ENCODE measurements around the gene UBE2D2. TPM values are rescaled to one million over a fixed set of nuclear protein-coding genes. Genes with fewer than 3 reads are reported as not detected.

Gene UBE2D2
- total RNA-seq, 2 experiments from 2014 or later = 221 to 243 TPM

DNA sequence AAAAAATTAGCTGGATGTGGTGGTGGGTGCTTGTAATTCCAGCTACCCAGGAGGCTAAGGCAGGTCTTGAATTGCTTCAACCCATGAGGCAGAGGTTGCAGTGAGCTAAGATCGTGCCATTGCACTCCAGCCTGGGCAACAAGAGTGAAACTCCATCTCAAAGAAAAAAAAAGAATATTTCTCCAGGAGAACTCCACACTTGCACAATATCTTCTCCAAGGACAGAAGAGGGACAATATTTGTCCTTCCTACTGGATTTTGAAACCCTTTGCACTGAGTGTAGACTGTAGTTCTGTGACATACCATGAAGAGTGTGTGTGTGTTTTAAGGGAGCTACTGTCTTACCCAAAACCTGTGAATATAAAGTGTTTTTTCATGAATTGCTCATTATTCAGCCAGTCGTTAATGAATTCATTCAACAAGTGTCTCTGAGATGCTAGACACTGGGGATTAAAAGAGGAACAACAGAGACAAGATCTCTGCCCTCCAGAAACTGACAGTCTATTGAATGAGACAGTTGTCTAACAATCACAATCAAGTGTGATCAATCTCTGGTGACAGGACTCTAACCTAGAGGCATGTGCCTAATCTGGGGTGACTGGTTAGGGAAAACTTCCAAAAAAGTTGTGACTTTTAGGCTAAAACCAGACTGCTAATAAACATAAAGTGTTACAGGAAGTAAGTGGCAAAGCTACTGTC is 9.8 kb upstream of the UBE2D2 start:
- Mint-ChIP-seq H3K27me3 (ENCODE audit: low read depth) (no peaks in the 10 kb centered on the region), H3K9me3 (peaks cover 5% of the 10 kb centered on the region), H3K27ac (no peak overlapping the region), H3K4me3 (no peak overlapping the region), H3K36me3 (ENCODE audit: low read depth) (no peaks in the 10 kb centered on the region), H3K4me1 (ENCODE audit: low read depth) (peaks cover 2% of the 10 kb centered on the region)
- CTCF ChIA-PET = interaction anchor here (0.7 to 1.4 kb wide), 3 partner anchors 8 to 248 kb away, joined by 3 read pairs; no protein-coding TSS in a partner anchor
- no peak for DNase-seq
- intact Hi-C loops (cut with micrococcal nuclease) = no loop called here

DNA sequence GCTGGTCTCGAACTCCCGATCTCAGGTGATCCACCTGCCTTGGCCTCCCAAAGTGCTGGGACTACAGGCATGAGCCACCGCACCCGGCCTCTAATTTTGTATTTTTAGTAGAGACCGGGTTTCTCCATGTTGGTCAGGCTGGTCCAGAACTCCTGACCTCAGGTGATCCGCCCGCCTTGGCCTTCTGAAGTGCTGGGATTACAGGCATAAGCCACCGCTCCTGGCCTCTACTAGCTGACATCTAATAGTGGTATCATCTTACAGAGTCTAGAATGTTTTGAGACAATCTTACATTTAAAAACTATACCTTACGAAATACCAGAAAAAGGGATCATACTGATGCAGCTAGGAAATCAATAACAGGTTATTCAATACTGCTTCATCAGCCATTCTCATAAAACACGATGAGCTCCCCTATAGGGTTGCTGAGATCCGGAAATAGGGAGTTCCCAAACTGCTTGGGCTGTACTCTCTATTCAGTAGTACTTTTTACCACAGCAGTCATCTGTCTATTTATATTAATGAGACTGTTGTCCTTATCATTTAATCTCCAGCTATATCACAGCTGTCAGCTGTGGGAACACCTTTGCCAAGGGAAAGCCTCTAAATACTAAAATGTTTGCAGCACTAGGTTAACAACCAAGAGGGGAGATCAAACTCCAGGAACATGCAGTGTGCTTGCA is 8.1 kb upstream of the UBE2D2 start:
- Mint-ChIP-seq H3K4me3 (no peak overlapping the region), H3K9me3 (peaks cover 5% of the 10 kb centered on the region), H3K27ac (no peak overlapping the region), H3K4me1 (ENCODE audit: low read depth) (peaks cover 2% of the 10 kb centered on the region), H3K27me3 (ENCODE audit: low read depth) (no peaks in the 10 kb centered on the region), H3K36me3 (ENCODE audit: low read depth) (no peaks in the 10 kb centered on the region)
- no peak for DNase-seq
- CTCF ChIA-PET = interaction anchor here (0.9 to 1.4 kb wide), 2 partner anchors 10 to 22 kb away, joined by 3 read pairs; no protein-coding TSS in a partner anchor
- intact Hi-C loops (cut with micrococcal nuclease) = no loop called here

DNA sequence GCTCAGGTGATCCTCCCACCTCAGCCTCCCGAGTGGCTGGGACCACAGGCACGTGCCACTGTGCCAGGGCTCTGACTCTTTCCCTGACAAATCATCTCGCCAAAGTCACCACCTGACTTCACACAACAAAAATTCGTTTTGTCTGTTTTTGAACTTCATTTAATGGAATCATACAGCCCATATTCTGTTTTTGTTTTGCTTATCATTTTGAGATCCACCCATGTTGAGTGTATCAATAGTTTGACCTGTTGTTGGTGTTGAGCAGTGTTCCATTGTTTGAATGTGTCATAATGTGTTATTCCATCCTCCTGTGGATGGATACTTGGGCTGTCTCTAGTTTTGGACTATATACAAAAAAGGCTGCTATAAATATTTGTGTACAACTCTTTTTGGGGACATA is 6.9 kb upstream of the UBE2D2 start:
- CTCF ChIA-PET = no interaction called here
- H3K9me3 Mint-ChIP-seq = peaks cover 5% of the 10 kb centered on the region
- no peaks in the 10 kb centered on the region for H3K36me3 Mint-ChIP-seq (ENCODE audit: low read depth)
- no peak for DNase-seq
- no peak overlapping the region for H3K27ac Mint-ChIP-seq
- intact Hi-C loops (cut with micrococcal nuclease) = no loop called here
- H3K27me3 Mint-ChIP-seq (ENCODE audit: low read depth) = no peaks in the 10 kb centered on the region
- peaks cover 2% of the 10 kb centered on the region for H3K4me1 Mint-ChIP-seq (ENCODE audit: low read depth)
- H3K4me3 Mint-ChIP-seq = no peak overlapping the region

GRCh38 chr5:139557811-139558210 is 3.3 kb upstream of the UBE2D2 start:
- intact Hi-C loops (cut with micrococcal nuclease) = no loop called here
- no peak for DNase-seq
- peaks cover 7% of the 10 kb centered on the region for H3K36me3 Mint-ChIP-seq (ENCODE audit: low read depth)
- no peak overlapping the region for H3K4me3 Mint-ChIP-seq
- H3K27me3 Mint-ChIP-seq (ENCODE audit: low read depth) = no peaks in the 10 kb centered on the region
- no peaks in the 10 kb centered on the region for H3K9me3 Mint-ChIP-seq
- CTCF ChIA-PET = interaction anchor here (0.6 to 1.4 kb wide), 4 partner anchors 9 to 80 kb away, joined by 3 to 4 read pairs (median 4); no protein-coding TSS in a partner anchor
- peaks cover 10% of the 10 kb centered on the region for H3K4me1 Mint-ChIP-seq (ENCODE audit: low read depth)
- H3K27ac Mint-ChIP-seq = no peak overlapping the region

DNA sequence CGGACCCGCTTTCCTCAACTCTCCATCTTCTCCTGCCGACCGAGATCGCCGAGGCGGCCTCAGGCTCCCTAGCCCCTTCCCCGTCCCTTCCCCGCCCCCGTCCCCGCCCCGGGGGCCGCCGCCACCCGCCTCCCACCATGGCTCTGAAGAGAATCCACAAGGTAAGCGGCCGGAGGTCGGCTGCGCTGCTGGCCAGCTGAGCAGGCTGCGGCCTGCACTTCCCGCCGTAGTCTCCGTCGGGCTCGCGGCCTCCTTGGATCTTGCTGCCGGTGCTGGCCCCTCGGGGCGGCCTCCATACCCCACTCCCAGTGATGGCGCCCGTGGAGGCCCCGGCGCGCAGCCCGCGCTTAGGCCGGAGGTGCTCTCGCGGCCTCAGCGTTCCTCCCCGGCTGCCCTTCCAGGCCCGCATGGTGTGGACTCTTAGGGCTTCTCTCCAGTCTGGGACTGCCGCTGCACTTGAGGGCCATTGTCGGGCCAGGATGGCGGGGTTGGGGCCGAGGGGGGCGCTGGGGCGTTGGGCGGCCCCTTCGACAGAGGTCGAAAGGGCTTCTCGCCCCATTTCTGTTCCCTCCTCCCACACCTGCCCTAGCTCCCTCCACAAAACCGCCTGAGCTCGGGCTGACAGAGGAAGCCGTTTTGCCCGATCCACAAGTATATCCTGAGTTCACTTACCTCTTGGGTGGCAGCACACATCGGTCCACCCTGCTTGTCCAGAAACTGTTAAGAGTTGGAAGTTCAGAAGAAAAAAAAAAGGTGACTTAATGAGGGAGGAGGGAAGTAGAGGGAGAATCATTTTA is 714 bp downstream of the UBE2D2 start:
- peak overlapping the region; percentile 94 for H3K4me3 Mint-ChIP-seq
- CTCF ChIA-PET = interaction anchor here (0.9 to 5.2 kb wide), 7 partner anchors 13 to 149 kb away, joined by 3 to 35 read pairs (median 3); partner anchors contain the start of gene STING1
- H3K27ac Mint-ChIP-seq = peak overlapping the region; percentile 95
- intact Hi-C loops (cut with micrococcal nuclease) = loop anchor here (1.0 to 5.0 kb wide), 13 partner anchors 44 to 840 kb away; partner anchors contain the start of genes ANKHD1, DNAJC18, PAIP2 and SIL1
- DNase-seq = peak; percentile 48
- no peaks in the 10 kb centered on the region for H3K9me3 Mint-ChIP-seq
- no peaks in the 10 kb centered on the region for H3K27me3 Mint-ChIP-seq (ENCODE audit: low read depth)
- peaks cover 42% of the 10 kb centered on the region for H3K4me1 Mint-ChIP-seq (ENCODE audit: low read depth)
- peaks cover 29% of the 10 kb centered on the region for H3K36me3 Mint-ChIP-seq (ENCODE audit: low read depth)

DNA sequence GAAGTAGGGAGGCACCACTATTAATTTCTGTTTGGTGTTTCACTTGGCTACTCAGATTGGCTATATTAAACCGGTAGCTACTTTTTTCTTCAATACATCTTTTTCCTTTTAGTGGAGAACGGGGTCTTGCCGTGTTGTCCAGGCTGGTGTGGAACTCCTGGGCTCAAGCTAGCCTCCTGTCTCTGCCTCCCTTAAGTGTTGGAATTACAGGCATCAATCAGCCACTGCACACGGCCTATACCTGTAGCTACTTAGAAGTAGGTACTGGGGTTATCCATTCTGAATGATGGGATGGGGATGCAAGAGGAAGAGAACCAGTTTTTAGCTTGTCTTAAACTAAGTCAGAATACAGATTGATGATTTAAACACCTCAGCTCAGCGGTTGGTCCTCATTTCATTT is 1.7 kb downstream of the UBE2D2 start:
- H3K36me3 Mint-ChIP-seq (ENCODE audit: low read depth) = peaks cover 35% of the 10 kb centered on the region
- peak overlapping the region; percentile 95 for H3K27ac Mint-ChIP-seq
- CTCF ChIA-PET = interaction anchor here (0.6 to 5.2 kb wide), 8 partner anchors 12 to 548 kb away, joined by 3 to 35 read pairs (median 4); partner anchors contain the start of gene STING1

DNA sequence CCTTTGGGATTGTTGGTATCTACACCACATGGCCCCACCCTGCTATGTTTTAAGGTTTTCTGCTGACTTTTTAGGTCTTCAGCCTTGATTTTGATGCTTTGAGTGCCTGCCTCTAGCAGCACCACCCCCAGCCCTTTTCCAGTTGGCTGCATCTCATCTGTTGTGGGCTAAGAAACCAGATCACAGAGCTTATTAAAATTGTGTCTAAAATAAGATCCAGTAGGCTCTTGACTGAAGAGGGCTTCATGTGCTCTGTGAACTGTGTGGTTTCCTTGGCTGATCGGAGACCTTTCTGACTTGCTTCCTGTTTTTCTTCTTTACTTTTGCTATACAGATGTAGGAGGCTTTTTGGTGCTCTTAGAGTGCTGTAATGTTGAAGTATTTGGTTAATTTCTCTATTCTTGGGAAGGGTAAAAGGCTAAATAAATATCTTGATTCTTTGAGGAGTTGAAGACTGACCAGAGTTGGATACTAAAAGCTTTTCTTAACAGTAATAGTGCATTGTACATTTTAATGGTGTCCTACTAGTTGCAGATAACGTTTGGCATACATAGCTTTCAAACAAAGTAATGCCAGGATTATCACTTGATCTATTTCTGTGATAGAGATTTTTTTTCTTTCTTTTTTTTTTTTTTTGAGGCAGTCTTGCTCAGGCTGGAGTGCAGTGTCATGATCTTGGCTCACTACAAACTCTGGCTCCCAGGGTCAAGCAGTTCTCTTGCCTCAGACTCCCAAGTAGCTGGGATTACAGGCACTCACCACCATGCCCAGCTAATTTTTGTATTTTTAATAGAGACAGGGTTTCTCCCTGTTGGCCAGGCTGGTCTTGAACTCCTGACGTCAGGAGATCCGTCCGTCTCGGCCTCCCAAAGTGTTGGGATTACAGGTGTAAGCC is 4.5 kb downstream of the UBE2D2 start:
- intact Hi-C loops (cut with micrococcal nuclease) = loop anchor here (1.0 kb wide), 1 partner anchor 10 kb away; no protein-coding TSS in a partner anchor
- peak overlapping the region; percentile 95 for H3K27ac Mint-ChIP-seq
- CTCF ChIA-PET = interaction anchor here (0.6 to 5.2 kb wide), 7 partner anchors 9 to 223 kb away, joined by 3 to 35 read pairs (median 3); no protein-coding TSS in a partner anchor
- H3K9me3 Mint-ChIP-seq = no peaks in the 10 kb centered on the region
- H3K4me3 Mint-ChIP-seq = peak overlapping the region; percentile 69
- H3K36me3 Mint-ChIP-seq (ENCODE audit: low read depth) = peaks cover 42% of the 10 kb centered on the region
- H3K27me3 Mint-ChIP-seq (ENCODE audit: low read depth) = no peaks in the 10 kb centered on the region
- peaks cover 73% of the 10 kb centered on the region for H3K4me1 Mint-ChIP-seq (ENCODE audit: low read depth)
- peak; percentile 60 for DNase-seq

More for the DNA sequence above, 1.7 kb downstream of the UBE2D2 start:
- no peak for DNase-seq
- H3K27me3 Mint-ChIP-seq (ENCODE audit: low read depth) = no peaks in the 10 kb centered on the region
- peak overlapping the region; percentile 94 for H3K4me3 Mint-ChIP-seq
- H3K9me3 Mint-ChIP-seq = no peaks in the 10 kb centered on the region
- H3K4me1 Mint-ChIP-seq (ENCODE audit: low read depth) = peaks cover 50% of the 10 kb centered on the region
- intact Hi-C loops (cut with micrococcal nuclease) = loop anchor here (2.0 to 5.0 kb wide), 7 partner anchors 49 to 839 kb away; partner anchors contain the start of genes ANKHD1, DNAJC18 and SIL1

DNA sequence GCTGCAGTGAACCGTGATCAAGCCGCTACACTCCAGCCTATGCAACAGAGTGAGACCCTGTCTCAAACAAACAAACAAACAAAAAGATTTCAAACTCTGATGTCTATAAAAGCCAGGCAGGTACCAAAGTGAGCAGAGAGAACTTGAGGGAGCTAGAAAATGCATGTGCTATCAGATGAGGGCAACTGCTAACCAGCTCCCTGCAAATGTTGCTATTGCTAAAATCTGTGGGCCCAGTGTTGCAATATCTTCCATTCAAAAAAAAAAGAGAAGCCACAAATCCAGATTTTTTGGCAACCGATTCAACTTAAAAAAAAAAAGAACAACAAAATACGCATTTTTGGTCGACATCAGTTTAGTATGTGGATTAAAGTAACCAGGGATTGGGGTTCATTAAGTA is 5.5 kb downstream of the UBE2D2 start:
- Mint-ChIP-seq H3K9me3 (no peaks in the 10 kb centered on the region), H3K27ac (peak overlapping the region; percentile 95), H3K27me3 (ENCODE audit: low read depth) (no peaks in the 10 kb centered on the region), H3K4me1 (ENCODE audit: low read depth) (peaks cover 79% of the 10 kb centered on the region), H3K36me3 (ENCODE audit: low read depth) (peaks cover 46% of the 10 kb centered on the region), H3K4me3 (peak overlapping the region; percentile 69)
- DNase-seq = no peak
- intact Hi-C loops (cut with micrococcal nuclease) = no loop called here
- CTCF ChIA-PET = interaction anchor here (0.6 to 1.7 kb wide), 4 partner anchors 11 to 199 kb away, joined by 3 to 5 read pairs (median 3); no protein-coding TSS in a partner anchor

DNA sequence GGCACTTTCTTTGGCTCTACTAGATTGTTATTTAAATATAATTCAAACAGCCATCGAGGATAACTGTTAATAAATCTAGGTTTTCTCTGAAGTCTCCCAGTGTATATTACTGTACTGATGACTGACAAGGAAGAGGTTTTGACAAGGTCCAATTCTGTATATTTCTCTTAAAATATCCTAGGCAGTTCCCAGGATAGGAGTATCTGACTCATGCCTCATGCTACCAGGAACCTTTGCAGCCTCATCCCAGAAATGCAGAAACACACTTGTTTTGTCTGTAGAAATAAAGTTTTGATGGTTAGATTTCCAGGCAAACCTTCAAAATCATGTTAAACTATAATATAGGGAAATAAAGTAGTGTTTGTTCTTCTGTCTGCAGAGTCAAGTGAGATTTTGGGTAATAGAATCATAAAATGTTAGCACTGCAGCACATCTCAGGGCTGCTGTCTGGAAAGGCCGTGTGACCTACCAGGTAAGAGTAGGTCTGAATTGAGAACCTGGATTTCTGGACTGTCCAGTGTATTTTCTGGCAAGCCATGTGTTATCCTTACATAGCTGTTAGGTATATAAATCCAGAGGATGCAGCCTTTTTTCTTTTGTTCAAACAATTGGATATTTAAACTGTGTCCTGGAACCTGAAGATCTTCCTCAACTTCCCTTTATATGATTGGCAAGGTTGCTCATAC is 8.3 kb downstream of the UBE2D2 start:
- no peak overlapping the region for H3K4me3 Mint-ChIP-seq
- H3K27me3 Mint-ChIP-seq (ENCODE audit: low read depth) = no peaks in the 10 kb centered on the region
- no peaks in the 10 kb centered on the region for H3K9me3 Mint-ChIP-seq
- intact Hi-C loops (cut with micrococcal nuclease) = no loop called here
- peaks cover 81% of the 10 kb centered on the region for H3K4me1 Mint-ChIP-seq (ENCODE audit: low read depth)
- CTCF ChIA-PET = no interaction called here
- DNase-seq = no peak
- peak overlapping the region; percentile 55 for H3K27ac Mint-ChIP-seq
- H3K36me3 Mint-ChIP-seq (ENCODE audit: low read depth) = peaks cover 30% of the 10 kb centered on the region

GRCh38 chr5:139571543-139571942 is 10.4 kb downstream of the UBE2D2 start:
- intact Hi-C loops (cut with micrococcal nuclease) = no loop called here
- H3K9me3 Mint-ChIP-seq = no peaks in the 10 kb centered on the region
- peak overlapping the region; percentile 70 for H3K27ac Mint-ChIP-seq
- peaks cover 80% of the 10 kb centered on the region for H3K4me1 Mint-ChIP-seq (ENCODE audit: low read depth)
- H3K36me3 Mint-ChIP-seq (ENCODE audit: low read depth) = peaks cover 24% of the 10 kb centered on the region
- DNase-seq = no peak
- no peaks in the 10 kb centered on the region for H3K27me3 Mint-ChIP-seq (ENCODE audit: low read depth)
- CTCF ChIA-PET = interaction anchor here (0.6 to 1.0 kb wide), 3 partner anchors 145 to 276 kb away, joined by 3 to 5 read pairs (median 3); no protein-coding TSS in a partner anchor
- H3K4me3 Mint-ChIP-seq = no peak overlapping the region

Measured in activated naive CD4-positive, alpha-beta T cell treated with anti-CD3 and anti-CD28 coated beads for 36 hours (primary cell).